Measurements from ENCODE around the gene TIMM10B. TPM values are rescaled to one million over a fixed set of nuclear protein-coding genes. Genes with fewer than 3 reads are reported as not detected.

The TIMM10B gene, protein sequence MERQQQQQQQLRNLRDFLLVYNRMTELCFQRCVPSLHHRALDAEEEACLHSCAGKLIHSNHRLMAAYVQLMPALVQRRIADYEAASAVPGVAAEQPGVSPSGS
- 19.1 and 31.7 TPM in 2 replicates for total RNA-seq

DNA sequence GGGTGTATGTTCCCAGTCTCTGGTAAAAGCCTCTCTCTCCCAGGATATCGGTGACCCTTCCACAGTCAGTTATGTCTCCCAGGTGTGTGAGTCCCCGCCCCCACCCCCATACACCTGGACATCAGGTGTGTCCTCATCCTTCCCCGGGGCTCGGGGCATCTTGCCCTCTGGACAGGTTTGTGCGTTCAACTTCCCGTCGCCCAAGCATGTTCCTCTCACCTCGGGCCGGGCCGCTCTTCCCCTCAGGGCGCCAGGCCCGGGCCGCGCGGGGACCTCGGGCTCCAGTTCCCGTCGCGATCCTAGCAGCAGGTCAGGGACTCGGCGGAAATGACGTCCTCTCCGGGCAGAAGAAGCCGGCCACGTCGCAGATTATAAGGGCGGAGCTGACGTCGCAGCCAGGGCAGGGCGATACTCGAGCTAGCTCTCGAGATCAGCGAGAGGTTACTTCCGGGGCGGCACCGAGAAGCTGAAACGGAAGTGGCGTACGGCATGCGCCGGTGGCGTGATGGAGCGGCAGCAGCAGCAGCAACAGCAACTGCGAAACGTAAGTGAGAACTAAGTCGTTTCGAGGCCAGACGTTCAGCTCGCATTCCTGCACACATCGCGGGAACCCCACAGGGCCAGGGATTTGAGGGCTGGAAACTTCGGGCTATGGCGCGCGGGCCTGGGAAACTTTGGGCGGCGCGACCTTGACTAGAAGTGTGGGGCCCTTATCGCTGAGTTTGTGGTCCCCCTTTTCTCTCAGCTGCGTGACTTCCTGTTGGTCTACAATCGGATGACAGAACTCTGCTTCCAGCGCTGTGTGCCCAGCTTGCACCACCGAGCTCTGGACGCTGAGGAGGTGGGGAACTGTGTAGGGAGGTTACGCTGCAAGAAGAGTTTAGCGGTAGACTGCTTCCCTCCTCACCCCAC, at the start of gene TIMM10B, which contains the start of gene ARFIP2:
TSS of gene TIMM10B (plus strand) at position 490 of the 912 bp plus-strand sequence. CDS start at position 506, 16 bp downstream.
TSS of gene ARFIP2 (minus strand) at position 320 of the 912 bp plus-strand sequence. CDS start 910 bp downstream, outside the sequence.

DNA sequence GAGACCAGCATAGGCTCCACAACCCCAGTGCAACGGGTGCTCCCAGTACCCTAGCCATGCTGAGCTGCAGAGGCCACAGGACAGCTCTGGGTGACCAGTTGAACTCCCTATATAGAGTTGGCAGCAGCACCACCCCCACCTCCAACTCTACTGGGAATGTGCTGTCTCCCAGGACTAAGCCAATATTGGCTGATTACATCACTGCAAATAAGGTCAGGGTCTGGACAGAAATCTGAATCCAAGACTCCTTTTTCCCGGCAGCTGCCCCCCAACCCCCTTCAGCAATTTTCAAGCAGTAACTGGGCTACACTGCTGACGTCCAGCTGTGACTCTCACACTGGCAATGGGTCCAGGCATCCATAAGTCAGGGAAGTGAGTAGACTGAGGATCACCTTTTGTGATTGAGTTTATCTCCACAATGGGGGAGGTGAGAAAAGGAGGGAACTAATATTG, 40.4 kb upstream of the TIMM10B start, which contains the start of gene HPX:
TSS of gene HPX (minus strand) at position 82 of the 453 bp plus-strand sequence. CDS start at position 58, 24 bp downstream.

DNA sequence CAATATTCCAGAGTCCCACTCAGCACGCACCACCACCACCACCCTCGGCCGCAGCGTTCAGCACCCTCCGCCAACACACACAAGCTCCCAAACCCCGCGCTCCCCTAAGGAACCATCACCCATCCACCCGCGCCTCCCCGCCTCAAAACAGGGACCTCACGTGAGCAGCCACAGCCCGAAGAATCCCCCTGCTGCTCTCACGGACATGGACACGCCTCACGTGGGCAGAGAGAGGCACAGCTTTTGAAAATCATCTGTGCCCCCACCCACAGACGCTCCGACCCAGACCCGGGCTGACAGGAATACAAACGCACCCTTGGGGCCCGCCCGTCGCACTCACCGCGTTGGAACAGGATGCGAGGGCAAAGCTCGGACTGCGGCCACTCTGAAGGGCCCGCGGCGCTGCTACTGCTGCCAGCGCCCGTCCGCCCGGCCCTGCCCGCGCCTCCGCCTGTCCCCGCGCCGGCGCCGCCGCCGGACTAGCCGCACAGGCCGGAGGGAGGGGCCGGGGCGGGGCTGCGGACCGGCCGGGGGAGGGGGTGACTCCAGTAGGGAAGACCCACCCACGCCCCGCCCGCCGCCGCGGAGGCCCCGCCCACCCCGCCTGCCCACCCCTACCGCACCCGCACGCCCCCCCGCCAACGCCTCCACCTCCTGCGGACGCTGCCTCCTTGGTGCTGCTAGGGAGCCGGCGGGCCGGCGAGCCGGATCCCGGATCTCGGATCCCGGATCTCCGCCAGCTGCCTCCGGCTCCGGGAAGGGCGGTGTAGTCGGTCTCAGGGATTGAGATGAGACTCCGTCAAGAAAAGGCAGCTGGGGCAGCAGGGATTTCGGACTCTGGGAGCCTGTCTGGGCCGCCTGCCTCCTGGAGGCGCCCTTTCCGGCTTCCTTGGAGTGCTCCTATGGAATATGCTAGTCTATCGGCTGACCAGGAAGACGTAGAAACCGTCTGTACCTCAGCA, 7.6 kb upstream of the TIMM10B start, which contains the start of gene TRIM3:
TSS of gene TRIM3 (minus strand) at position 491 of the 962 bp plus-strand sequence. CDS start 8,246 bp downstream, outside the sequence.

DNA sequence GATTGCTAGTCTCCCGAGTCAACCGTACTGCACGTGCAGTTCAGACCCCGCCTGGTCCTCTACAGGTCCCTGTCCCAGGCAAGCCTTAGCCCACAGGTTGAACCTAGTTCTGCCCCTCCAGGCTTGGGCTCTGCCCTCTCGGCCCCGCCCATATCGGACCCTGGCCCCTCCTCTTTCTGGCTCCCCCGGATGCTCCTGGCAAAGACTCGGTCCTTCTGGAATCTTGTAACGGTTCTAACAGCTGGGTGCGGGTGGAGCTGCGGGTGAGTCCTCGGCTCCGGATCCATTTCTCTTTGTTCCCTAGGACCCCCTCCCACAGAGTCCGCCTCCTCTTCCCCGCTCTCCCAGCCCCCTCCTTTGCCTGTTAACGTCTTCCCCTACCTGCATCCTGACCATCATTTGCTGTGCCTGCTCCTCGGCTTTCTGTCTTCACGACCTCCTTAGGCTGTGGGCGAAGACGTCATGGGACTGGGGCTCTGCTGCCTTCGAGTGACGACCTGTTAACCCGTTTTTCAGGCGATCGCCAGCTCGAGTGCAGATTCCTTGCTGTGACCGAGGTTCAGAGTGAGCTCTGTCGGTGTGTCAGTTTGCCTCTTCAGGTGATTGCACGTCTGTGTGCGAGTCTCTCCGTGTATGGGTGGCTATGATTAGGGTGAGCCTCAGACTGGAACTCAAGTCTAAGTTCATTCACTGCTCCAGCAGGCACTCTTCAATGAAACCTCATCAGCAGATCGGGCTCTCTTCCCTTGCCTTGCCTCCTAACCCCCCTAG, 16.0 kb downstream of the TIMM10B start, which contains the start of gene DNHD1:
TSS of gene DNHD1 (plus strand) at position 212 of the 771 bp plus-strand sequence. CDS start 936 bp downstream, outside the sequence.

Other genes starting within 250 kb of the TIMM10B start
- gene FHIP1B, start 246.9 kb upstream of the TIMM10B start, total RNA-seq, result 19.8 and 25.7 TPM in 2 replicates
- 0.12 TPM in 1 of 2 replicates, not detected in the other for gene CNGA4, start 242.4 kb upstream of the TIMM10B start, total RNA-seq
- not detected in 2 replicates for gene CCKBR, start 221.7 kb upstream of the TIMM10B start, total RNA-seq
- gene CAVIN3, start 161.0 kb upstream of the TIMM10B start, total RNA-seq, result 469 and 520 TPM in 2 replicates
- 47.8 and 55.1 TPM in 2 replicates for gene SMPD1, start 91.0 kb upstream of the TIMM10B start, total RNA-seq
- gene APBB1, start 62.4 kb upstream of the TIMM10B start, total RNA-seq, result 20.8 and 21.2 TPM in 2 replicates
- 0.29 TPM in 1 of 2 replicates, not detected in the other for gene HPX, start 40.5 kb upstream of the TIMM10B start, total RNA-seq
- gene TRIM3, start 7.6 kb upstream of the TIMM10B start, total RNA-seq, result 10.4 and 12.2 TPM in 2 replicates
- 39.4 and 45.2 TPM in 2 replicates for gene ARFIP2, start 170 bp upstream of the TIMM10B start, total RNA-seq
- 1.4 and 2.3 TPM in 2 replicates for gene DNHD1, start 15.8 kb downstream of the TIMM10B start, total RNA-seq
- 6.7 and 14.0 TPM in 2 replicates for gene RRP8, start 122.1 kb downstream of the TIMM10B start, total RNA-seq
- 83.9 and 93.4 TPM in 2 replicates for gene ILK, start 122.3 kb downstream of the TIMM10B start, total RNA-seq
- gene TAF10, start 130.7 kb downstream of the TIMM10B start, total RNA-seq, result 57.7 and 71.8 TPM in 2 replicates
- 82.0 and 93.0 TPM in 2 replicates for gene TPP1, start 137.9 kb downstream of the TIMM10B start, total RNA-seq
- gene DCHS1, start 174.3 kb downstream of the TIMM10B start, total RNA-seq, result 1.6 and 2.0 TPM in 2 replicates
- gene MRPL17, start 201.8 kb downstream of the TIMM10B start, total RNA-seq, result 36.9 and 60.1 TPM in 2 replicates

Data from cardiac ventricle fibroblast (primary cell).